GM23248 (cell line): Measurements from ENCODE around the gene ESPNL.

Experiments
- EZH2 ChIP-seq: fragments of 200-600 bp; sonication (generic); IDR thresholded peaks from 2 replicates; pipeline ENCODE4 v1.6.1; 2018; ENCODE audit warnings: antibody characterized with exemption, mild to moderate bottlenecking; ENCODE audit not compliant: insufficient read depth, poor library complexity, severe bottlenecking
- EZH2phosphoT487 ChIP-seq: fragments of 200-600 bp; sonication (generic); IDR thresholded peaks from 2 replicates; pipeline ENCODE4 v1.6.1; 2018; ENCODE audit warnings: antibody characterized with exemption, moderate library complexity, mild to moderate bottlenecking, low read depth; ENCODE audit not compliant: insufficient read depth

DNA sequence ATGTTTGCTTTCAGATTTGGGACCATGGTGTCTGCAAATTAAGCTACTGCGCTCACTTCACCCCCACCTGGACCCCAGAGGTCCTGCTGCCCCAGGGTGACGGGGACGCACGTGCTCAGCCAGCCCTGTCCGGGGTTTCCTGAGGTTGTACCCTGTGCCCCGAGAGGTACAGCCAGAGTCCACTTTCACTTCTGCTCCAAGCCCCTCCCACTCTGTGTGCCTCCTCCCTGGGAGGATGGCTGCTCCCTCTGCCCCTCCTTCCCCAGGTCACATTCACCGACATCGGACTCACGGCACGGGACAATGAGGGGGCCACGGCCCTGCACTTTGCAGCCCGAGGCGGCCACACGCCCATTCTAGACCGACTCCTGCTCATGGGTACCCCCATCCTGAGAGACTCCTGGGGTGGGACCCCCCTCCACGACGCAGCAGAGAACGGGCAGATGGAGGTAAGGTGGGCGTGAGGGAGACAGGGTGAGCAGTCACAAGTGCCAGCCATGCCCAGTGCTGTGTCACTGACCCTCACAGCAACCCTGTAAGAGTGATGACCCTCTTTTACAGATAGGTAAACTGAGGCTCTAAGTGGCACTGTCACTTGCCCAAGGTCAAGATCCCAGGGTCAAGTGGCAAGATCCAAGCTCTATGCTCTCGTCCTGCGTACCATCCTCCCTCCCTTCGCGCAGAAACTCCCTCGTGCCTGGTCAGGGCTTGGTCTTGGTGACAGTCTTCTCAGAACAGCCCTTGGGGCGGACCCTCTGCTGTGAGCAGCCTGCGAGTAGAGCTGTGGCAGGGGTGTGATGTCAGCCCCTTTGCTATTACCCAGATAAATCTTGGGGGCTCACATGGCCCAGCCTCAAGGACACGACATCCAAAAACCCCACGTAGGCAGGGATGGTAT, 7.6 kb downstream of the ESPNL start:
- TF ChIP-seq EZH2phosphoT487 (no peak), EZH2 (no peak)
